Cerebellar nuclear complex (tissue), 1 donor: Measurements from ENCODE around the gene NEDD8.

Source experiments
- DNase-seq, 2 experiments: peaks; one replicate each; lab custom pipeline; 2025; lab: John Stamatoyannopoulos, UW

Gene NEDD8

DNA sequence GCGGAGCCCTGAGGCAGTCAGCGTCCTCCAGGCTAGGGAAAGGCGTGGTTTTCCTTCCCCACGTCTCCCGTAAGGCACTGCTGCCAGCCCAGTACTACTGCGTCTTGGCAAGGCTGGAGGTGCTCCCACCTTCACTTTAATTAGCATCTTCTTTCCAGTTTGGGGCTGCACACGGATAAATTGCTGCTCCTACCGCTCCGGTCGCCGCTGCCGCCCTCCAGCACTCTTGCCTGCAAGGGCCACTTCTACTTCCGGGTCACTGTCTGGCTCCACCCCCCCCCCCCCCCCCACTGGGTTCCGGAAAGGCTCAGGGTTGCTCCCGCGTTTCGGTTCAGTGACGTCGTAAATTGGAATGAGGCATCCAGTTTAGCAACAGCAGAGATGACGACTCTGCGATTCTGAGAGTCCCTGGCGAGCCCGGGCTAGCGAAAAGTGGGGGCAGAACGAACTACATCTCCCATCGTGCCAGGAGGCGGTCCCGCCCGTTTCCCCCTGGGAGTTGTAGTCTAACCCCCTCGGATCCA, at the start of gene NEDD8:
Gene NEDD8, minus strand, starts transcription at position 247 of the 524 bp plus-strand sequence. Its CDS starts 100 bp downstream, at position 147.
- DNase-seq: peak; percentile 44 to 73

DNA sequence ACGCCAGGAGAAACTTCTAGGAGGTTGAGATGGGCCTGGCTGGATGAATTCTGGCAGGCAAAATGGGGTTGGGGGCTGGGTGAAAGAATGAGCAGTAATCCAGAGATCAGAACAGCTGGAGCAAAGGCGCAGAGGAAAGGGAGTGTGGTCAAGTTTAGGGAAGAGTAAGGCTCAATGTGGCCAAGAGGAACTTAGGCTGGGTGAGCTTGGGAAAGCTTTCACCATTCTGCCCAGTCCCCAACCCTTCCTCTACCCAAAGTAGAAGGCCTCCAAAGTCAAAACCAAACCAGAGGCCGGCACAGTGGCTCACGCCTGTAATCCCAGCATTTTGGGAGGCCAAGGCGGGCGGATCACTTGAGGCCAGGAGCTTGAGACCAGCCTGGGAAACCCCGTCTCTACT, 49.5 kb upstream of the NEDD8 start:
- DNase-seq: no peak

DNA sequence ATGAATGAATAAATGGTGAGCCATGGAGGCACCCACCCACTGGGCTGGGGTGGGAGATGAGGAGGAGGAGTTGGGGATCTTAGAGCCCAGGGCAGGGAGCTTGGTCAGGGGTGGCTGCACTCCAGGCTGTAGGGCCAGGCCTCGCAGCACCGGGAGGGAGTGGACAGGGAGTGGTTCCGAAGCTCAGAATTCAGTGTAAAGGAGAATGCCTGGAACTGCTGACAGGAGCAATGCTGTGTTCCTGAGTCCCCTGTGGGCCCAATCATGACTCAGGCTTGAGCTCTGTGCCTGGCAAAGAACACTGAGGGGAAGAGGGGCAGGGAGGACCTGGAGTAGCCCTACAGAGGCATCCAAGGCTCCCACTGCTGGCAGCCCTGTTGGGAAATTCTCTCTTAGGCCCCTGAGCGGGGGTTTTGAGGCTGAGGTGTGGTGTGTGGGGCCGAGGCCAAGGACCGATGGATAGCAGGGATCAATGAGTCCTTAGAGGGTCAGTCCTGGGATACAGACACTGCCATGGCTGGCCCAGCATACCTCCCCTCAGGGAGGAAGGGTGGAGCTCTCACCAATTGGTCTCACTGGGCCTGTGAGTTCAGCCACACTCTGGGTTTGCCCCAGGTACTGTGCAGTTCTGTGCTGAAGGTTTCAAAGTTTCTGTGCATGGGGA, 48.8 kb upstream of the NEDD8 start:
- no peak for DNase-seq

DNA sequence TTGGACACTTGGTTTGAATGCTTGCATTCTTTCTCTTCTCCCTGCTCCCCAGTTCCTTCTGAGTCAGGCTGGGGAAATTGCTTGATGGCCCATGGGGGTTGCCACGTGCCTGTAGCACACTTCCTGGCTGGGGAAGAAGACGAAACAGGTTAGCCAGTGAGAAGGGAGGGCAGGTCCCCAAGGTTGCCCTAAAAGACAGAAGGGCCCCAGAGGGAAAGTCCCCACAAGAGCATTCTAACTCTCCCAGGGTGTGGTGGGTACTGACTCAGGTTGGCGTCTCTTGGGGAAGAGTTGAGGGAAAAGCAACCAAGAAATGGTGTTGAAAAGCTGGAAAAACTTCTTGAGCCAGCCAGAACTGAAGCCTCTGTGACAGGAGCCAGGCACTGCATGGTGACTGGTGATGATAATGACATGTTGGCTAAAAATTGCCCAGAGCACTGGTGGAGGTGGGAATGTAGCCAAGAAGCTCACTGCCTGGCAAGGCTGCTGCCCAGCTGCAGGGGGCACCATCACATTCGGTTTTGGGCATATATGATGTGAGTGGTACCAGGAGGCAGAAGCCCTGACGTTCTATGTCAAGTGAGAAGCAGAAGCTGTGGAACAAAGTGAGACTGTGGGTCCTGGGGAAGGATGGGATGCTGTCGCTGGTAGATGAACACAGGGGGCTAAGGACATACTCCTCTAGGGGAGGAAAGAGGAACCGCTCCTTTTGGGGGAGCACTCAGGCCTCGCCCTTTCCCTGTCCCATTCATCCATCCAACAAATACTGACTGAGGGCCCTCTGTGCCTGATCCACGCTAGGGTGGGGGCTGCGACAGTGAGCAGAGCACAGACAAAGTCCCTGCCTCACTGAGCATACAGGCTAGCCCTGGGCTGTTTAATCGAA, 47.4 kb upstream of the NEDD8 start:
- no peak for DNase-seq

DNA sequence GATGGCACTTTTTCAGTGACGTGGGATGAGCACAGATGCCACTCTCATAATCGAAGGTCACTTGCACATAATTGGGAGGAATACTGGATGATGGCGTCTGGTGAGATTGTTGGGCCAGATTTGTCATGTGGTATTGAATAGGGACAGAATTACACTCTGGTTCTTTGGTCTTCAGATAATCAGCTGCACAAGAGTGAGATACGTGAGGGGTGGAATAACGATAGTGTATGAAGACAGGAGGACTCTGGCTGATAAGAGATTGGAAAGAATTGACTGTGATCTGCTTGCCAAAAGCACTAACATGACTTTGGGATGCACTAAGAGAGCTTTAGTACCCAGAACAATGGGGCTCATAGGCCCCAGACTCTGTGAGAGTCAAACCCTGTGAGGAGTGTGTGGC, 46.3 kb upstream of the NEDD8 start:
- DNase-seq: no peak

DNA sequence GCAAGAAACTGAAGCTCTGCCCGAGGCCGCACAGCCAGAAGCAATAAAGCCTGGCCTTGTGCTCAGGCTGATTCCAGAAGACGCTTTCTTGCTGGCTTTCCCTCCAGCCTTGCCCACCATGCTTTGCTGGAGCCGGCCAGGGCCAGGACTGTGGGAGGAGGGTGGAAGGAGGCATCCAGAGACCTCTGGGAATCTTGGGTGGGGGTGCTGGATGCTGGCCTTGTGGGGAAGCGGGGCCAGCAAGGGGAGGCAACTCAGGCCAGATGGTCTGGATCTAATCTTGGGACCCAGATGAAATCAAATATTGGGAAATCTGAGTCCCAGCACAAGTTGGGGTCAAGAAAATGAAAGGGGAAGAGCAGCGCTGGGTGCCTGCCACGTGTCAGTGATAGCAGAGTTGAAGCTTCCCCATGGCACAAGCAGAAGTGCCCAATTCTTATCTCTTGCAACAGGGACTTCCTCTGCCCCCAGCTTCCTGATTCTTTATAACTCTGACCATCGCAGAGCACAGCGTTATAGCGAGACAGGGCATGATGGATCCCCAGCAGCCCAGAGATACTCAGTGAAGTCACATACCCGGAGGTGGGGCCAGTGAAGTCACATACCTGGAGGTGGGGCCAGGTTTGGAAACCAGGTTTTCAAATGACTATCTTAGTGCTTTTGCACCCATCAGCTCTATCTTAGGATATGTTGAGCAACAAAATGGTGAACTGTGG, 45.6 kb upstream of the NEDD8 start:
- DNase-seq: no peak

DNA sequence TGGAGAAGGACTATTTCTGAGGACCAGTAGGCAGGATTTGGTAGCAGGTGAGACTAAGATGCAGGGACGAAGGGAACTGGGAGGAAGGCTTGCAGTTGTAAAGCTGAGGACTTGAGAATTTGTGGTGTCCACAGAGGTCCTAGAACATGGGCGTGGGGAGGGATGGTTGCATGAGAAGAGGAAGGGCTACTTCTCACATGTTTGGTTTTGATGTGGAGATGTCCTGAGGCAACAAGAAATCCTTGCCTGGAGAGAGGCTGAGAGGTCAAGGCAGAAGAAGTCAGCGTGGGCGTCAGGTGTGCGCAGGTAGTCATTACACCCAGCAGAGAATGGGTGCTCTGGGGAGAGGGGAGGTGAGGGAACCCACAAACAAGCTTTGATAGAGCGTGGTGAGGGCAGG, 44.9 kb upstream of the NEDD8 start:
- no peak for DNase-seq

DNA sequence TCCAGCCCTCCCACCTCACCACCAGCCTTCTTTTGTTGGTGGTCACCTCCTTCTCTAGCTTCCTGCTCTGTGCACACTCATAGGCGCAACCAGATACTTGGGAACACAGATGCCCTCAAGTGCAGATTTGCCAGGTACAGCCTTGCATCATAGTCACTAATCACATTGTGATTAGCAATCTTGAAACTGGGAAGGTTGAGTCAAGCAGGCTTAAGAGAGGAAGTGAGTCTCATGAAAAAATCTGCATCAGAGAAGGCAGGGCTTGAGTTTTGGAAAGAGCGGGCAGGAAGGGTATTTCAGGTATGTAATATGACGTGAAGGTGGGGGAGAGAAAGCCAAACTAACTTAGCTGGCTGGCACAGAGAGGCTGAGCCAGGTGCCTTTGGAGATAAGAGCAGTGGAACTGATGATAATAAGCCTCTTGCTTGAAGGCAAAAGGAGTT, 42.0 kb upstream of the NEDD8 start:
- no peak for DNase-seq

DNA sequence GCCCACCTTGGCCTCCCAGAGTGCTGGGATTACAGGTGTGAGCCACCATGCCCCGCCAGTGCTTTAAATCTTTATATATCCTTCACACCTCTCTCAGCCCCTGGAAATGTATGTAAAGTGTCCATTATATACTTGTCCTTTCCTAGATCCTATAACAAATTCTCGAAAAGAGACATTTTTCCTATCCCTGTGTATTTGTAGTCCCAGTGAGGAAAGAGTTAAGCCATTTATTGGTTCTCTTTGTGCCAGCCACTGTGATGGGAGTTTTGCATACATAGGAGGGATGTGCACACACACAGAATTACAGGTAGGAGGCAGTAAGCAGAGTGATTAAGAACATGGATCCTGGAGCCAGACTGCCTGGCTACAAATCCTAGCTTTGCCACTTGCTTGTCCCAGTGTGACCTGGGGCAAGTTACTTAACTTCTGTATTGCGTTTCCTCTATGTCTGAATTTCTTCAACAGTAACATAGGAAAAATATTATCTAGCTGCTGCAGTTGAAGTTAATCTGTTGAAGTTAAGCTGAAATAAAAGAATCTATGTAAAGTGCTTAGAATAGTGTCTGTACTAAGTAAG, 41.3 kb upstream of the NEDD8 start:
- DNase-seq: no peak

DNA sequence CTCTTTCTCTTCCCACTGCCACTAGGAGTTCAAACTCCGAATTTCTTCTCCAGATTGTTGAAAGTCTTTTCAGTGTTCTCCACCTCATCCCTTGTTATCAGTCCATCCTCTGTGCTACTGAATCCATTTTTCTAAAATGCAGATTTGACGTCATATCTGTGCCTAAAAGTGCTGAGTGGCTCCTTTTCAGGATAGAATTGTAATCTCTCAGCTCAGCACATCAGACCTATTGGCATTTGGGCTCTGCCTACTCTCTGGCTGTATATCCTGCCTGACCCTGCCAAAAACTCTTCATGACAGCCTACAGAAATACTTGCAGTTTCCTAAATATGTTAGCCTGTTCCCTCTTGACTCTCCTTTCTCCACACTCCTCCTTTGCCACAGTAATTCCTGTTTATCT, 40.3 kb upstream of the NEDD8 start:
- no peak for DNase-seq

DNA sequence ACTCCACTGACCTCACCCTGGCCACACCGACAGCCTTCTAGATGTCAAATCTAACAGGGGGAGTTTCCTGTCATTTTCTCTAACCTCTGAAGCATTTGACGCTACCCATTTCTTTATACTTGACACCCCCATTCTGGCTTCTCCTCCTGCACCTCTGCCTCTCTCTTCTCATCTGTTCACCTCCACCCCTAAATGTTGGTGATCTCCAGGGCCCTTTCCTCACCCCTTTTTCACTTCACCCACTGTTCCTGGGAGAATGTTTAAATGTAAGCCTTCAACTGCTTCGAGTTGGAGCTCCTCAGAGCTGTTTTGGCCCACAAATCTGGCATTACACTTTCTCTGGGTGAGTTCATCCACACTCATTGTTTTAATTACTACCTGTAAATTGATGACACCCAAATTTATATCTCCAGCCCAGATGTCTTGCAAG, 39.7 kb upstream of the NEDD8 start:
- no peak for DNase-seq

DNA sequence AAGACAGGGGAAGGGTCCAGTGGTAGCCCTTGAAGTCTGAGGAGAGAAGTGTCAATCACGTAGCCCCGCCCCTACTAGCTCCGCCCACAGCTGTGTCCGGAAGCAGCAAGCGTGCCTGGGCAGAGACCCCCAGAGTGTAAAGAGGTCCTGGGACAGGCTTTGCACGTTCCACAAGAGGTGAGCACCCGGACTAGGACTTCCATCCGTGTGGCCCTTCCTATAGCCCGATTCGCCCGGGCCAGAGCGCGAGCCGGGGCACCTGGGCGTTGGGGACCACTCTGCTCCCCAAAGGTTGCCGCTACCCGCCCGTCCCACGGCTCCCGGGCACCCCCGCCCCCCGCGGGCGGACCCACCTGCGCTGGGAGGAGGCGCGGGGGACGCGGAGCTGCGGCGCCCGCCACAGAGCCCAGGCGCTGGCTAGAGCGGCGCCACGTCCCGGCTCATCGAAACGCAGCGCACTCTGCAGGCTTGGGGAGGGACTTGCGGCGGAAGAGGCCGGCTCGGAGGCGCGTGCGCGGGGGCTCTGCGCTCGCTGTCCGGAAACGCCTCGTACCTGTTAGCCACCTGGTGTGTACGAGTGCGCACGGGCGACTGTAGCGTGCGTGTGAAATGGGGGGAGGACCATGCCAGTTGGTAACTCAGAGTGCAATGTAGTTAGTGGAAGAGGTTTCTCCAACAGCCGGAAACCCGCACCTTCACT, 39.1 kb upstream of the NEDD8 start, which contains the start of gene RABGGTA:
Gene RABGGTA, minus strand, starts transcription at position 464 of the 700 bp plus-strand sequence. CDS start 482 bp downstream, outside the sequence.
- peak in 1 of 2 experiments; percentile 53 for DNase-seq

DNA sequence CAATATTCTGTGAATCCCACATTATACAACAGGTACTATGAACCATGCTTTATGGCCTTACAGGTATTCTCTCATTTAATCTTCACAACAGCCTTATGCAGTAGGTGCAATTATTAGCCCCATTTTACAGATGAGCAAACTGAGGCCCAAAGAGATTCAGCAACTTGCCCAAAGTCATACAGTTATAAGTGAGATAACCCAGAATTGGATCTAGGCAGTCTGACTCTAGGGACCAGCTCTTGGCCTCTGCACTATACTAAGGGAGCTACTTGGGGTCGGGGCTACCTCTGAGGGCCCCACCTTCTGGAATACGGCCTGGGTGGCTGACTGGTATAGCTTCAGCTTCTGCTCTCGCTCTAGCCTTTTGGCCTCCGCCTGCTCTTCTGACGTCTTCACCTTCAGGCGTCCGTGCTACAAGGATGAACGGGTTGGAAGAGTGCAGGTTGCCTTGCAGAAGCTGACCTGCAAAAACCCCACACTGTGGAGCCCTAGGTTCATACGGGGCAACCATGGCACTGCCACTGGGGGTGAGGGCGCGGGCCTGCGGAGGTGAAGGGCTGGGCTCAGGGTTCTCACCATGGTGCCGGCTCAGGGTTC, 38.5 kb upstream of the NEDD8 start:
- no peak for DNase-seq

DNA sequence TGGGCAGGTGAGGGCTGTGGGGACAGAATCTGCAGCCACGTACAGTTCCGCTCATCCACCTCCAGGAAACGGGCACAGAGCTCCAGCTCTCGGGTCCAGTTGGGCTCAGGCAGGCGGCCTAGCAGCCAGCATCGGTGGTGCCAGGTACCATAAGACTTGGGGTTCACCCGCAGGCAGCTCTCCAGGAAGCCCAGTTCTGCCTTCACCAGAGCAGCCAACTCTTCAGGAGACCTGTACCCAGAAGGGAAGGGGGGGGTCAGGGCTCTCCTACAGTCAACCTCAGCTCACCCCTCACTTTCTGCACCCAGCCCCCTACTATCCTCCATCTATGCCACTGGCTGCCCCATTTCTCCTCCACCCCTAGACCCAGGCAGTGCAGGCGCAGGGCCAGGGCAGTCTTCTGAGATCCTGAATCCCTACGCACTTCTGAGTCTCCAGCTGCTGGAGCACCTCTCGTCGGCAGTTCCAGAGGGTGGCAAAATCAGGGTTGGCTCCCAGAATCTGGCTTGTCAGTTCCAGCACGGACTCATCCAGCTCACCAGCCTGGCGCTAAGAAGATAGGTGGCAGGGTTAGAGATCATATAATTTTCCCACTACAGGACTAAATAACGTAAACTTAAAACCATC, 37.9 kb upstream of the NEDD8 start:
- no peak for DNase-seq

DNA sequence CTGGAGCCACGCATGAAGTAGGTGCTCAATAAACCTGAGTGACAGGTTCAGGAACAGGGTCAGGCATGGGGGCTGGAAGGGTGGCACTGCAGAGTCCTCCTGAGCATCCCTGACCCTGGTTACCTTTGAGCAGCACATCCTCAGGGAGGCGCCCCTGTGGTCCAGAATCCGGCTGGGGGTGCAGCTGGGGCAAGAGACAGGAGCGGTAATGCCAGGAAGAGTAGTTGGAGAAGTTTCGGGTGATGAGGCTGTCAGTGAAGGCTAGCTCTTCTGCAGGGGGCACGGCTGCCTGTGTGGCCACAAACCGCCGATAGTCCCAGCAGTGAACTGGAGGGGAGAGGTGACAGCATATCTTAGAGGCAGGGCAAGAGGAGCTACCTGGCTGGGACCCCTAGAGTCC, 37.2 kb upstream of the NEDD8 start:
- DNase-seq: no peak

DNA sequence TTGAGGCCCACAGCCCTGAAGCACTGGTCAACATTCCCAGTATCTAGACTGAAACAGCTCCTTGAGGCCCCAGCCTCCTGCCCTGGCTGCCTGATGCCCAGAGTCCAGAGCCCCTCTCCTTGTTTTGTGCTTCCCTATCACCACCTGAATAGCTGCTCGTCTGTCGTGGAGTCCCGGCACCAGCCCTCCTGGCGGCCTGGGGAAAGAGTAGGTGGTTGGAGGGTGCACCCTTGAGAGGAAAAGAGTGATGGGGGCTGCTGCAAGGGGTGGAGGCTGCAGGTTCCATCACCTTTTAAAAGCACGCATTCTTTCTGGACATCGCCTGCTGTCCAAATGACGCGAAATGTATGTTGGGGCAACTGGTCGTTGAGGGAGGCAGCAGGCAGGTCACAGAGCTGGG, 36.1 kb upstream of the NEDD8 start:
- no peak for DNase-seq

DNA sequence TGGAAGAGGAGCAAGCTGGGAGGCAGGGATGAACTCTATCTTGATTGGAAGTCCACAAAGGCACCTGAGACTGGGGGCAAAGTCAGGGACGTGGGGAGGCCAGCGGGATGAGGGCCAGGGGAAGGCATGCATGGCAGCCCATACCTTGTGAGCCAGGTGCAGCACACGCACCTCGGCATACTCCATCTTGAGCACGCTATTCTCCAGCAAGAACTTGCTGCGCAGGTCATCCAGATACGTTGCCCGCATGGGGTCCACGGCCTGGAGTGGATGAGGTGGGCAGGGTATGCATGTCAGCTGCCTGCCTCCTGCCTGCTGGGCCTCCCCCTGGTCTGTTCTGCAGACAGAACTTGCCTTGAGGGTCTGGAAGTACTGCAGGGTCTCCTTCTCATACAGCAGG, 35.3 kb upstream of the NEDD8 start:
- DNase-seq: no peak

DNA sequence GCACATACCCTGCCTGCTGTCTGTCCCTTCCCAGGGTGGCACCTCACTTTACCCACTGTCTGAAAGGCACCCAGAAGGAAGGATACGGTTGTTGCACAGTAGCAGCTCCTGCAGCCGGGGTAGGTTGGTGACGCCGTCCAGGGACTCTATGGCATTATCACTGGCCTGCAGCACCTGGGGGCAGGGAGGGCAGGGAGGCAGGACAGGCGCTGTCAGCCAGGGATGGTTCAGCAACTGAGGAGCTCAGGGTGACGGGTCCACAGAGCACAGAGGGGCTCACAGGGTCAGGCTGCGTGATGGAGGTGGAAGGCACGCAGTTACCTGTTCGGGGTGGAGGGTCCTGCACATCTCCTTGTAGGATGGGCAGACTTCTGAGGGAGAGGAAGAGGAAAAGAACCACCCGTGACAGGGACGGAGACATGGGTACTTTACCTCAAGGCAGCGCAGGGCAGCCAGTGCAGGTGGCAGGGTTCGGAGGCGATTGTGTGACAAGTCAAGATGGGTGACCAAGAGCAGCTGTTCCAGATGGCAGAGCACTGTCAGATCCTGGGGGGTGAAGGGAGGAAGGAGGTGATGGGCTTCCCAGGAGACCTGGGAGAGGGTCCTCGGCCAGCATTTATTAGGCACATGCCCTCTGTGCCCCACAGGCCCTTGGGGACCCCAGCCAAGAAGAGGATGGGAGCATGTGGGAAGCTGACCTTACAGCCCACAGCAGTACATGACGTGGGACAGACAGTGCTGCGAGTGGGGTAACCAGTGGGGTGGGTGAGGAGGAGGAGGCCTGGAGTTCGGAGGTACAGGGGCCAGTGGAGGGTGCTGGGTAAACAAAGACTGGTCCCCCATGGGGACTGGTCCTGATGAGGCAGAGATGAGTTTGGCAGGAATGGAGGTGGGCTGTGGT, 34.4 kb upstream of the NEDD8 start:
- DNase-seq: no peak

DNA sequence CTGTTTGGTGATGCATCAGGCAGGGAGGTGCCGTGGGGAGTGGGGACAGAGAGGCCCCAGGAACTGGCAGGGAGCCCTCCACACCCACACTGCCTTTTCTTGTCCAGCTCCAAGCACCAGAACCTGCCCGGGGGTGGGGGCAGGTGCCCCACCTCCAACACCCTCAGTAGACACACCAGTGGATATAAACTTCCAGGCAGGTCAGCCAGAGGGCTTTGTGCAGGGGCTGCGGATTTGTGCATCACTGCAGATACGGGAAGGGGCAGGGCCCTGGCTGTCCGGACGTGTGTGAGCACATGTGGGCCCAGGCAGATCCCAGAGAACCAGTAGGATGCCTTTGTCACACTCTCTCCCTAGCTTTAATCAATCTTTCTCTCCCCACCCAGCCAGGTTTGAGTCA, 32.1 kb upstream of the NEDD8 start:
- DNase-seq: no peak
